Spleen (tissue), 11 donors: Measurements from ENCODE around the gene HOMER1. TPM values are rescaled to one million over a fixed set of nuclear protein-coding genes. Genes with fewer than 3 reads are reported as not detected.

Source experiments
- DNase-seq: peaks from one replicate; pipeline ENCODE4 v3.0.0-alpha.2; 2020
- H3K27ac ChIP-seq, 8 donors: fragments of 200-600 bp; sonication (generic) in 7 of 8; 1 replicate in 4 of 8; 2 replicates in 4 of 8; pipeline versions ENCODE4 v1.5.0 to v1.8.0; 2016 to 2021; ENCODE audit warnings: inconsistent platforms in 4 of 8, mild to moderate bottlenecking in 4 of 8, moderate library complexity in 1 of 8
- H3K27me3 ChIP-seq, 7 donors: fragments of 200-600 bp; sonication (generic) in 6 of 7; replicated peaks in 1 of 7; 1 replicate in 4 of 7; 2 replicates in 3 of 7; pipeline versions ENCODE4 v1.5.0 to v1.8.0; 2016 to 2021; ENCODE audit warnings: inconsistent platforms in 3 of 7, mild to moderate bottlenecking in 1 of 7
- H3K36me3 ChIP-seq, 6 donors: fragments of 200-600 bp; sonication (generic) in 5 of 6; 1 replicate in 4 of 6; 2 replicates in 2 of 6; pipeline versions ENCODE4 v1.5.0 to v1.8.0; 2016 to 2021; ENCODE audit warnings: inconsistent platforms in 2 of 6
- H3K4me1 ChIP-seq, 6 donors: fragments of 200-600 bp; sonication (generic) in 5 of 6; 1 replicate in 3 of 6; 2 replicates in 3 of 6; pipeline versions ENCODE4 v1.5.0 to v1.8.0; 2016 to 2021; ENCODE audit warnings: inconsistent platforms in 3 of 6
- H3K4me3 ChIP-seq, 8 donors: fragments of 200-600 bp; sonication (generic) in 7 of 8; 1 replicate in 4 of 8; 2 replicates in 4 of 8; pipeline versions ENCODE4 v1.5.0 to v1.8.0; 2016 to 2021; ENCODE audit warnings: inconsistent platforms in 4 of 8, mild to moderate bottlenecking in 4 of 8, moderate library complexity in 2 of 8
- H3K9me3 ChIP-seq, 8 donors: fragments of 200-600 bp; sonication (generic) in 7 of 8; 1 replicate in 4 of 8; 2 replicates in 4 of 8; pipeline versions ENCODE4 v1.5.0 to v1.8.0; 2016 to 2021; ENCODE audit warnings: inconsistent platforms in 4 of 8
- CTCF ChIP-seq, 11 experiments: fragments of 200-600 bp in 7 of 11; fragments of 450-650 bp in 4 of 11; sonication (generic) in 4 of 11; IDR thresholded peaks in 8 of 11; conservative IDR thresholded peaks in 3 of 11; 1 replicate in 7 of 11; 2 replicates in 4 of 11; pipeline versions ENCODE4 v1.4.0 to v1.8.0; 2016 to 2021; ENCODE audit warnings: antibody characterized with exemption in 11 of 11, inconsistent platforms in 4 of 11, mild to moderate bottlenecking in 1 of 11
- POLR2A ChIP-seq, 3 donors: fragments of 450-650 bp; IDR thresholded peaks; one replicate each; pipeline ENCODE4 v1.5.1; 2017; ENCODE audit warnings: antibody characterized with exemption in 3 of 3, mild to moderate bottlenecking in 1 of 3
- POLR2AphosphoS5 ChIP-seq, 3 donors: sonication (generic); formaldehyde crosslinking; IDR thresholded peaks; one replicate each; pipeline ENCODE4 v1.5.1; 2017; ENCODE audit warnings: antibody characterized with exemption in 3 of 3
- WGBS, 5 donors: extraction: QIAGEN DNeasy Blood & Tissue Kit in 3 of 5; methylation state at CpG; one replicate each; pipeline versions ENCODE4 v1.1.5 to v1.1.7; 2013 to 2018; 5-methylcytosine and 5-hydroxymethylcytosine counted together
- intact Hi-C: fragments of 100-400 bp; cut with DNase I; formaldehyde crosslinking; loops from one replicate; pipeline ENCODE4 v1.15.0; 2023; ENCODE audit warnings: low total_unique reads
- polyA plus RNA-seq, 3 donors: library from polyadenylated mRNA; stranded (reverse); fragments of 200-250 nt; gene quantifications; one replicate each; pipeline ENCODE4 v1.2.1, GENCODE V29; 2013
- total RNA-seq, 7 donors: library from RNA; depleted of rRNA in 3 of 7; stranded (reverse); fragments of >200 nt in 3 of 7; fragmentation: NEBNext Ultra II Directional in 4 of 7; extraction: Animal tissue kit (Norgen Biotek cat#: 25700) in 4 of 7; gene quantifications; one replicate each; pipeline versions ENCODE4 v1.1.0 to v1.2.1, GENCODE V29; 2016 to 2021
- donor health status: healthy with polysubstance abuse.
- donor health status: DM: no; HTN: no; CAD: no; lungs with moderate emphysema.
- donor health status: DM: no; HTN: no; CAD: no.
- donor health status: Bipolar disorder and iron deficiency.
- donor health status: healthy.
- donor health status: DM: no; HTN: no; CAD: no.
- donor health status: DM: yes; HTN: yes; CAD: no.

Gene HOMER1
- total and polyA plus RNA-seq, 10 donors, result 0.39 to 5.2 (median 2.4) TPM

DNA sequence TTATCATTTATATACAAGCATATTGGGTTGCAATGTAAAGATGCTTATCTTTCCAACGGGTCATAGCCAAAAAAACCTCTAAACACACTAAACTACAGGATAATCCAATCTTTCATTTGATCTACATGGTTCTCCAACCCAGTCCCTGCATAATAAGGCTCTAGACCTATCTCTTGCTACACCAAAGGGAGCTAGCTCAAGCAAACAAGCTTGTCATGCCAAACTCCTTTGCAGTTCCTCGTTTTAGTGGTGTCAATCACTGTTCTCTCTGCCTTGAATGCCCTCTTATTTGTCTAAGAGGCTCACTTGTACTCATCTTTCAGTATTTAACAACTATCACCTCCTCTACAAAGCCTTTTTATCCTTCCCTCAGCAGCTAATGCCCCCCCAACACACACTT lies 5.6 kb downstream of the HOMER1 start:
- no peak overlapping the region for H3K27ac ChIP-seq
- intact Hi-C loops, result no loop called here

DNA sequence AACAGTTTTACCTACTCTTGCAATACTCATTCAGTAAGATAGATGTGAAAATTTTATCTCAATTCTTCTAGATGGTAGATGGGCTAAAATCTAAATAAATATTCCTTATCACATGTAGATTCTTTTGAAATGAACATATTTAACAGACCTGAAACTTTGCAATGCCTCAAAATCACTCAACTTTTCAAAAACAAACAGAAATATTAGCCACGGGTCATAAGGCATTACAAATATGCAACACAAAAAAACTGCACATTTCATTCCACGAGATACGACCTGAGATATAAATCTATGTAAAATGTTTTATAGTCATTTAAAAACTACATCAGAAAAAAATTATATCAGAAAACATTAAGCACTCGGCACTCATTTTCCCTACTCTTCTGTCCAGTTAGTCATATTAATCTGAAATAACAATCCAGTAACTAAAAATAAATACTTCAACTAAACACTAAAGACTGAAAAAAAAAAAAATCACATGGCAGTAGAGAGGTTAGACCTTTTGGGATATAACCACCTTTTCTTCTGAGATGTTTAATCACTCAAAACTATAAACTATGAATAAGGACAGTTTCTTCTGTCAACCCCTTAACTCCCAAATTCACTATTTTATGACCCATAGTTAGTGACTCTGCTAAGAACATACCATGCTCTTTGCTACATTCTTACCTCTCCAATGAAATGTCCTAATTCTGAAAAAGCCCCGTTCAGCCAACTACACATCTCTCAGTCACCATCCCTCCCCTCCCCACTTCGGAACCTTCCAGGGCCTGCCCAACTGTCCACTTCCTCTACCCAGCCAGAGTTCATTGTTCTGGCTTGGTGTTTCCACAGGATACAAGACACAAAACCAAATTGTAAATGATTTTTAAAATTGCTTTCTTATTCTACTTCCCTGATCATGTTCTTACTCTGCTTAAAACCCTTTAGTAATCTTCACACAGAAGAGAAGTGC lies 6.4 kb downstream of the HOMER1 start:
- WGBS, 5 donors, result 72 to 86% (median 80%) methylated on average over 6 of the region's 6 CpGs
- TF ChIP-seq CTCF (IDR thresholded peaks at IDR 0.05 in 8 of 11, conservative IDR thresholded peaks at IDR 0.05 in 3 of 11) (no peak), POLR2AphosphoS5 (IDR thresholded peaks at IDR 0.05) (no peak), POLR2A (IDR thresholded peaks at IDR 0.05) (no peak)

More for the DNA sequence above, 5.6 kb downstream of the HOMER1 start:
- TF ChIP-seq CTCF (IDR thresholded peaks at IDR 0.05 in 8 of 11, conservative IDR thresholded peaks at IDR 0.05 in 3 of 11), result no peak
- TF ChIP-seq POLR2AphosphoS5 (IDR thresholded peaks at IDR 0.05), result no peak
- TF ChIP-seq POLR2A (IDR thresholded peaks at IDR 0.05), result no peak
- no peak overlapping the region for H3K4me3 ChIP-seq
- no peaks in the 10 kb centered on the region for H3K36me3 ChIP-seq
- H3K4me1 ChIP-seq, result peaks cover 10 to 19% (median 15%) of the 10 kb centered on the region in 6 donors
- no peaks in the 10 kb centered on the region for H3K9me3 ChIP-seq
- peaks cover 8 to 46% (median 29%) of the 10 kb centered on the region in 7 donors for H3K27me3 ChIP-seq
- WGBS, 5 donors, result 30 to 46% (median 39%) methylated on average over 2 of the region's 2 CpGs
- no peak for DNase-seq

GRCh38 chr5:79505138-79505537 lies 8.8 kb downstream of the HOMER1 start:
- WGBS, 5 donors, result 92 to 100% (median 98%) methylated on average over 1 of the region's 1 CpG
- Histone ChIP-seq H3K9me3 (no peaks in the 10 kb centered on the region), H3K27me3 (peaks cover 0 to 14% (median 0%) of the 10 kb centered on the region in 7 donors), H3K36me3 (no peaks in the 10 kb centered on the region), H3K27ac (no peak overlapping the region), H3K4me3 (no peak overlapping the region), H3K4me1 (no peaks in the 10 kb centered on the region)
- TF ChIP-seq CTCF (IDR thresholded peaks at IDR 0.05 in 8 of 11, conservative IDR thresholded peaks at IDR 0.05 in 3 of 11) (no peak), POLR2AphosphoS5 (IDR thresholded peaks at IDR 0.05) (no peak), POLR2A (IDR thresholded peaks at IDR 0.05) (no peak)
- no peak for DNase-seq
- intact Hi-C loops, result no loop called here

More for the DNA sequence above, 6.4 kb downstream of the HOMER1 start:
- Histone ChIP-seq H3K9me3 (no peaks in the 10 kb centered on the region), H3K36me3 (no peaks in the 10 kb centered on the region), H3K27me3 (peaks cover 0 to 38% (median 21%) of the 10 kb centered on the region in 7 donors), H3K4me3 (no peak overlapping the region), H3K4me1 (peaks cover 2 to 10% (median 7%) of the 10 kb centered on the region in 6 donors), H3K27ac (no peak overlapping the region)
- DNase-seq, result no peak
- intact Hi-C loops, result no loop called here

DNA sequence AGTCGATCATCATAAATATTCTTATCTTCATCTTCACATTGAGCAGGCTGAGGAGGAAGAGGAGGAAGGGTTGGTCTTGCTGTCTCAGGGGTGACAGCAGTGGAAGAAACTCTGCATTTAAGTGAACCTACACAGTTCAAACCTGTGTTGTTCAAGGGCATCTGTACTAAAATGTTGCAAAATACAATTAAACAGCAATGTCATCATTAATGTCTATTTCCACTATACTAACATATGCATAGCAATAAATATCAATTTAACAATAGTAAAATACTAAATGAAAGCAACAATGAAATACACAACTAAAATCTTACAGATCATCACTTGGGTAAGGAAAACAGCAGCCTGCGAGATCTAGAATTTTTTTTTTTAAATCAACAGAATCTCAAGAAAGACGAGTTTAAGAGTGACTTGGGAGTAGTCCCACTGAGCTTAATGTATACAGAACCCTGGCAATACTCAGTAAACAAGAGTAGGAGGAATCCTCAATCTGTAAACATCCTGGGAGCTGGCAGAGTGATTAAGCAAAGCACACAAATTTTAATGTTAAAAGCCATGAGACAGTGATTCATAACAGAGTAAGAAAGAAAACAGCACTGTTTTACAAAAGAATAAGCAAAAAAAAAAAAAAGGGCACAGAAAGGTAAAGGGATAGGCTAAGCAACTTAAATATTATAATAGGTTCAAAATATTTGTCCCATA lies 10.0 kb downstream of the HOMER1 start:
- intact Hi-C loops, result no loop called here
- no peaks in the 10 kb centered on the region for H3K36me3 ChIP-seq
- H3K27me3 ChIP-seq, result peaks cover 0 to 3% (median 0%) of the 10 kb centered on the region in 7 donors
- TF ChIP-seq CTCF (IDR thresholded peaks at IDR 0.05 in 8 of 11, conservative IDR thresholded peaks at IDR 0.05 in 3 of 11) (no peak), POLR2A (IDR thresholded peaks at IDR 0.05) (no peak), POLR2AphosphoS5 (IDR thresholded peaks at IDR 0.05) (no peak)
- H3K27ac ChIP-seq, result no peak overlapping the region
- no peak for DNase-seq
- H3K4me1 ChIP-seq, result no peaks in the 10 kb centered on the region
- no peak overlapping the region for H3K4me3 ChIP-seq
- 75 to 86% (median 85%) methylated on average over 3 of the region's 3 CpGs for WGBS, 5 donors
- H3K9me3 ChIP-seq, result no peaks in the 10 kb centered on the region
